H54 (cell line): ENCODE results near the gene USP35.

ENCODE experiments used
- DNase-seq: peaks from one replicate; pipeline ENCODE4 v3.0.0; 2011; ENCODE audit warnings: low spot score, mixed read lengths; ENCODE audit not compliant: insufficient read length
- FAIRE-seq: peaks from 3 replicates; lab custom pipeline; 2011; peaks lifted over from hg19 to GRCh38; lab: Jason Lieb, UNC
- POLR2A ChIP-seq: IDR thresholded peaks from 2 replicates; pipeline ENCODE4 v1.6.1; 2011; ENCODE audit warnings: low read depth, mild to moderate bottlenecking, low read length

The USP35 gene

GRCh38 chr11:78211565-78211964 is 22.8 kb downstream of the USP35 start:
- FAIRE-seq (no peak), DNase-seq (no peak)
- no peak for TF ChIP-seq POLR2A

- DNase-seq = no peak
- no peak for FAIRE-seq
- no peak for TF ChIP-seq POLR2A
Measured at GRCh38 chr11:78212586-78213371, 24.1 kb downstream of the USP35 start.

DNA sequence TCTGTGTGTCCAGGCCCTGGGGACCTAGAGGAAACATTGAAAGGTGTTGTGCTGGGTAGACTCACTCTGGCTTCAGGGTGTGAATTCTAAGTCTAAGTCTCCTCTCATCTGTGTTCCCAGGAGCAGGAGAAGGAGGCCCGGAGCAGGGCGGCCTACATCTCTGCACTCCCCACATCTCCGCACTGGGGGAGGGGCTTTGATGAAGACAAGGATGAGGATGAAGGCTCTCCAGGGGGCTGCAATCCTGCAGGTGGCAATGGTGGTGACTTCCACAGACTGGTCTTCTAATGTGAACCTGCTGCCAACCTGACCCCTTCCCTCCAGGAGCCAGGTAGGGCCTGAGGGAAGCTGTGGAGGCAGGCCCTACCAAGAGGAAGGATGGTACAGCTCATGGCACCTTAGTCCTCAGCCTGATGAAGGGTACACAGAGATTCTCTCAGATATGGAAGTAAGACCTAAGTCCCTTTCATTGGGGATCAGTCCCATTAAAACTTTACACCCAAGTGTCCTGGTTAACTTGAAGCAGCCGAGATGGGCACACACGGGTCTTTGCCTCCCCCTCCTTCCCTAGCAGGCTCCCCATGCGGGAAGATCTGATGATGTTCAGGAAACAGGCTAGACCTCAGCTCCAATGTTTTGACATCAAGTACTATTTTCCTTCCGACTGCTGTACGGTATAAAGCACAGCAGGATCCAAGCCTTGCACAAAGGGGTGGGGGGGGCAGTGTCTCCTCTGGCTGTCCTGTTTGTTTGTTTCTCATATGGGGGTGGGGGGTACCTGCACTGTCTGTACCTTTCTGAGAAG is 25.0 kb downstream of the USP35 start:
- TF ChIP-seq POLR2A = no peak
- FAIRE-seq (no peak), DNase-seq (no peak)

- DNase-seq (no peak), FAIRE-seq (no peak)
- no peak for TF ChIP-seq POLR2A
Measured at GRCh38 chr11:78214331-78215194, 25.8 kb downstream of the USP35 start.

- FAIRE-seq = no peak
- DNase-seq = no peak
- no peak for TF ChIP-seq POLR2A
Measured at GRCh38 chr11:78216021-78216420, 27.3 kb downstream of the USP35 start.

DNA sequence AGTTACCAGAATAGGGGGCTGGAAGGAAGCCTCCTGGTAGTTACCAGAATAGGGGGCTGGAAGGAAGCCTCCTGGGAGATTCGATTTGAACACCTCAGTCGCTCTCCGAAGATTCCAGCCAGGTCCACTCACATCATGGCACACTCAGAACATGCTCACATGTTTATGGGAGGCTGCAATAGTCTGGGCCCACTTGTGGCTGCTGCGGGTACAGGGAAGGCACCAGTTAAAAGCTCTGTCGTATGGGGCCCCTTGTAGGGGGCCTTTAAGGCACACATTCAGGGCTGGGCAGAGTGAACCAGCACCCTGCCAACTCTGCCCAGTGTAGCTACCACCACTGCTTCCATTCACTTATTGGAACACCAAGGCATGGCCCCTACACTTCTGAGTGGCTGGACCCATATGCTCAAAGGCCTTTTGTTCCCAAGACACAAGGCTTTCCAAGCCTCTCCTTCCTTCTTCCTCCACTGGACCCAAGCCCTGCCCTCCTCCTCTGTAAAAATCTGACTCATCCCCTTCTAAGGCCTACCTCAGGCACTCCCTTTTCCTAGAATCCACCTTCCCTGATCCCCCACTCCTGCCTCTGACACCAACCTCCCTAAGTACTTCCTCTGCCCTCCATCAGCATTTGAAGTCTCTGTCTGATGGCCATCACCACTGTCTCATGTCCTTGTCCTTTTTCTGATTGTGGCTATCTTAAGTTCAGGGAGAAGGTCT is 28.0 kb downstream of the USP35 start:
- FAIRE-seq = no peak
- peak; percentile 70 for DNase-seq
- TF ChIP-seq POLR2A = no peak

DNA sequence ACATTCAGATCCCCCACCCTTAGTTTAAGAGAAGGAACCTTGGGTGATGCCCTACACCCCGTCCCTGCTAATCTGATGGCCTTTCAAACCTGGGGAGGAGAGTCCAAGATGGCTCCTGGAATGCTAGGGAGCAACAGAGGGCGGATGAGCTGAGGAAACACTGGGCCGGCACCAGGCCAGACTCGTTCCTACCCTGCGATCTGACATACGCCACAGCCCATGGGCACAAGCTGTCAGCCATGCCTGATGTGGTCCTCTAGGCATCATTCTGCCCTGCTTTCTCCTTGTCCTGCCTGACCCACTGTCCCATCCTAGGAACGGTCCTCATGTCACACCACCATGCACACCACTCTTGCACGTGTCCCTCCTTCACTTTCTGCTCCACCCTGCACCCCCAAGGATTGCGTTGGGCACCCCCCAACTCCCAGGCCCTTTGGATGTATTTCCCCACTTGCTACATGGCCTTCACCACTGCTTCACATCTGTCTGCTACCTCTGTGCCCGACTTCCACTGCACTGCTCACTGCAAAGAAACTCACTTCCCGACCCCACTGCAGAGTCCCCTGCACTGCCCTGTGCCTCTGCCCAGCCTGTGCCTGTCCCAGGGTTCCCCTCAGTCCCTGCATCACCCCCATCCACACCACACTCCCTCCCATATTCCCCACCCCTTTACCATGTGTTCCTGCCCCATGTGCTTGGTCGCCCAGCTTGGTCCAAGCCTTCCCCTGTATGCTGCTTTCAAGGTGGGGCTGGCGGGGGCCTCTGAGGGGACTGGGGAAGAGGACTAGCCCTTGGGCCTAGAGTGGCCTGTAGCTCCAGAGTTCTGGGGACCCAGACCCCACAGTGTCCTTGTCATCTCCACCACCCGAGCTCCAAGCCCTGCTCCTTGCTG is 29.2 kb downstream of the USP35 start:
- no peak for TF ChIP-seq POLR2A
- DNase-seq (no peak), FAIRE-seq (no peak)

GRCh38 chr11:78218707-78219492 is 30.2 kb downstream of the USP35 start:
- FAIRE-seq (no peak), DNase-seq (no peak)
- TF ChIP-seq POLR2A = no peak

GRCh38 chr11:78219493-78220217 is 30.9 kb downstream of the USP35 start:
- no peak for FAIRE-seq
- no peak for TF ChIP-seq POLR2A
- no peak for DNase-seq

DNA sequence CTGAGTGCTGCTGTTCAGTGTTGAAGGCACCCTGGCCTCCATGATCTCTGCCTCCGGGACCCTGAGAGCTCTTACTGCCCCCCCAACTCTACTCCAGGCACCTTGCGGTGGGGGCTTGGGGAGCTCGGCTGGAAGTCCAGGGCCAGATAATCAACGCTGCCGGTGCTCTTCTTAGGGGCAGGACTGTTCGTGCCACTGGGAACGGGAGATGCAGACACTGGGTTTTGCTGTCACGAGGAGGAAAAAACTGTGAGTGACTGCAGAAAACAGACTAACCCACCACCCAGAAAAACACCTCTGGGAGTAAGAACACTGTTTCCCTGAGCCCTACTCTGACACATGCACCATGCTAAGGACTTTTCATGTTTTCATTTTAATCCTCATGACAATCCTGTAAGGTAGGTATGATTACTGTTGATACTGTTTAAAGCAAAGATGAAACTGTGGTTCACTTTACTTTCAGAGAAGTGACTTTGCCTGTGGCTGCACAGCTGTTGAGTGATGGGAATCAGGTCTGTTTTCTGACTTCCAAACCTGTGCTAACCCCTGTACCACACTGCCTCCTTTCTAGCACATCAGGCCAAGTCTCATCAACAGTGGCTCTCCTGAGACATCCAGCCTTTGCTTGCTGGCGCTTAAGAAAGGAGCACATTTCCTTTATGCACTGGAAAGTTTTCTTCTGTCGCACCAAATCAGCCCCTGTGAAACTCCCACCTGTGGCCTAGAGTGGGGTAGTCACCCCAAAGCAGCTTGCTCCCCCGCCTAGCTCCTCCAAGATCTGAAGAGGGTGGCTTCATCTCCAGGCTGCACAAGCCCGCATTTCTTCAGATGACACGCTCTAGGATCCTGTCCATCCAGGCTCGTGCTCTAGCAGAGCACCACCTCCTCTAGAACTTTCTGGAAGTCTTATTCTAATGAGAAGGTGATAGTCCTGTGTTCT is 31.8 kb downstream of the USP35 start:
- no peak for DNase-seq
- FAIRE-seq = no peak
- TF ChIP-seq POLR2A = no peak
